HCT116 (cell line): Measurements from ENCODE around the gene NOX3.

Experiments
- EZH2 ChIP-seq: fragments of 200-600 bp; sonication (generic); IDR thresholded peaks from 2 replicates; pipeline ENCODE4 v1.6.1; 2017; ENCODE audit warnings: antibody characterized with exemption, mixed run types
- EZH2phosphoT487 ChIP-seq: fragments of 200-600 bp; IDR thresholded peaks from 2 replicates; pipeline ENCODE4 v1.6.1; 2018; ENCODE audit warnings: antibody characterized with exemption, borderline replicate concordance
- JUND ChIP-seq: IDR thresholded peaks from 2 replicates; pipeline ENCODE4 v1.6.1; 2012
- POLR2A ChIP-seq: IDR thresholded peaks from 2 replicates; pipeline ENCODE4 v1.7.0; 2011; ENCODE audit warnings: borderline replicate concordance; ENCODE audit not compliant: insufficient read depth, insufficient read length; ENCODE audit errors: extremely low read depth
- POLR2AphosphoS5 ChIP-seq: IDR thresholded peaks from 2 replicates; pipeline ENCODE4 v1.6.1; 2011; ENCODE audit warnings: mild to moderate bottlenecking, low read depth, low read length, moderate library complexity
- RAD21 ChIP-seq: IDR thresholded peaks from 2 replicates; pipeline ENCODE4 v1.6.1; 2012; ENCODE audit warnings: low read depth, mild to moderate bottlenecking
- SRF ChIP-seq: IDR thresholded peaks from 2 replicates; pipeline ENCODE4 v1.6.1; 2012; ENCODE audit warnings: low read depth
- TCF7L2 ChIP-seq: IDR thresholded peaks from 2 replicates; pipeline ENCODE4 v1.7.0; 2011; ENCODE audit warnings: borderline replicate concordance, inconsistent platforms; ENCODE audit not compliant: insufficient read depth, insufficient read length; ENCODE audit errors: extremely low read depth
- YY1 ChIP-seq: IDR thresholded peaks from 2 replicates; pipeline ENCODE4 v1.6.1; 2011; ENCODE audit warnings: low read length, low read depth, moderate library complexity, mild to moderate bottlenecking; ENCODE audit not compliant: insufficient replicate concordance; ENCODE audit errors: extremely low read depth
- TF ChIP-seq, protein P1 (sequence below), 3 experiments: fragments of 200-600 bp in 1 of 3; sonication (generic) in 1 of 3; IDR thresholded peaks in 2 of 3; conservative IDR thresholded peaks in 1 of 3; 2 replicates each; pipeline ENCODE4 v1.5.1; 2012 to 2017; ENCODE audit warnings: low read depth in 2 of 3, low read length in 2 of 3, antibody characterized with exemption in 1 of 3, borderline replicate concordance in 1 of 3, control low read depth in 1 of 3, mild to moderate bottlenecking in 1 of 3, mixed read lengths in 1 of 3, mixed run types in 1 of 3, moderate library complexity in 1 of 3; ENCODE audit not compliant: insufficient read depth in 1 of 3

DNA sequence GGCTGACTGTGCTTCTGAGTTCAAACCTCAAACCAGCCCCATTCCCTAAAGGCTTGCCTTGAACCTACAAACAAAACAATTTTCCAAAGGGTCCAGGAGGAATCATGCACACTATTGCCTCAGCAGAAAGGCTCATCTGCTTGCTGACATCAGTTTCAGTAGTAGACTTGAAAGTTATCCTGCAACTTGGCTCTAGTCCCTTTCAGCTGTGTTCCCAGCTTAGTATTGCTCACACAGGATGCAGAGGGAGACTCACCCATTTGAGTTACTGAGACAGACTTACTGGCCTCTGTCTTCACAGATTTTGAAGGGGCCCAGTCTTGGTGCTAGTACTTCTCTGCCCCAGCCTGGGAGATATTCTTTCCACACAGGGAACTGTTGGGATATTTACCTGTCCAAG, 102.8 kb downstream of the NOX3 start:
- no peak for TF ChIP-seq YY1
- TF ChIP-seq EZH2phosphoT487, result no peak
- TF ChIP-seq JUND, result no peak
- TF ChIP-seq POLR2A, result no peak
- no peak for TF ChIP-seq POLR2AphosphoS5
- TF ChIP-seq, protein P1, sequence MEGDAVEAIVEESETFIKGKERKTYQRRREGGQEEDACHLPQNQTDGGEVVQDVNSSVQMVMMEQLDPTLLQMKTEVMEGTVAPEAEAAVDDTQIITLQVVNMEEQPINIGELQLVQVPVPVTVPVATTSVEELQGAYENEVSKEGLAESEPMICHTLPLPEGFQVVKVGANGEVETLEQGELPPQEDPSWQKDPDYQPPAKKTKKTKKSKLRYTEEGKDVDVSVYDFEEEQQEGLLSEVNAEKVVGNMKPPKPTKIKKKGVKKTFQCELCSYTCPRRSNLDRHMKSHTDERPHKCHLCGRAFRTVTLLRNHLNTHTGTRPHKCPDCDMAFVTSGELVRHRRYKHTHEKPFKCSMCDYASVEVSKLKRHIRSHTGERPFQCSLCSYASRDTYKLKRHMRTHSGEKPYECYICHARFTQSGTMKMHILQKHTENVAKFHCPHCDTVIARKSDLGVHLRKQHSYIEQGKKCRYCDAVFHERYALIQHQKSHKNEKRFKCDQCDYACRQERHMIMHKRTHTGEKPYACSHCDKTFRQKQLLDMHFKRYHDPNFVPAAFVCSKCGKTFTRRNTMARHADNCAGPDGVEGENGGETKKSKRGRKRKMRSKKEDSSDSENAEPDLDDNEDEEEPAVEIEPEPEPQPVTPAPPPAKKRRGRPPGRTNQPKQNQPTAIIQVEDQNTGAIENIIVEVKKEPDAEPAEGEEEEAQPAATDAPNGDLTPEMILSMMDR (IDR thresholded peaks at IDR 0.05 in 2 of 3, conservative IDR thresholded peaks at IDR 0.05 in 1 of 3; ENCODE audit: borderline replicate concordance in 1 of 3, insufficient read depth in 1 of 3, low read depth in 2 of 3, low read length in 2 of 3), result no peak
- no peak for TF ChIP-seq EZH2
- TF ChIP-seq TCF7L2, result no peak
- no peak for TF ChIP-seq RAD21
- TF ChIP-seq SRF, result no peak
